Esophagus muscularis mucosa (tissue), 3 donors: ENCODE results near the gene KRR1.

Experiments
- CTCF ChIP-seq, 3 experiments: fragments of 200-600 bp in 2 of 3; fragments of 450-650 bp in 1 of 3; sonication (generic) in 2 of 3; IDR thresholded peaks; one replicate each; pipeline ENCODE4 v1.5.1; 2017 to 2019; ENCODE audit warnings: antibody characterized with exemption in 3 of 3, mild to moderate bottlenecking in 2 of 3, moderate library complexity in 1 of 3
- POLR2A ChIP-seq: fragments of 450-650 bp; IDR thresholded peaks from one replicate; pipeline ENCODE4 v1.6.1; 2017; ENCODE audit warnings: antibody characterized with exemption, moderate library complexity, mild to moderate bottlenecking, low read depth

GRCh38 chr12:75503866-75504265 lies 7.5 kb downstream of the KRR1 start:
- TF ChIP-seq POLR2A (no peak), CTCF (IDR thresholded peaks at IDR 0.05) (no peak)
